GM23338 (cell line): ENCODE results near the gene UBE2E2. TPM values are rescaled to one million over a fixed set of nuclear protein-coding genes. Genes with fewer than 3 reads are reported as not detected.

Experiments used
- ATAC-seq: fragments of 200-7000 bp; cut with Tn5 transposase; 3 replicates; pipeline ENCODE4 v1.9.1; 2020
- DNase-seq: peaks from one replicate; pipeline ENCODE4 v3.0.0-alpha.2; 2015; ENCODE audit warnings: low spot score
- H2AFZ ChIP-seq: fragments of 200-600 bp; sonication (generic); 2 replicates; pipeline ENCODE4 v1.8.0; 2016; ENCODE audit warnings: antibody characterized with exemption, mild to moderate bottlenecking, moderate library complexity
- H3F3A ChIP-seq: fragments of 200-600 bp; sonication (generic); replicated peaks from 2 replicates; pipeline ENCODE4 v1.8.0; 2017; ENCODE audit warnings: antibody characterized with exemption, mixed run types, low read depth
- H3K27ac ChIP-seq: fragments of 200-600 bp; sonication (generic); 2 replicates; pipeline ENCODE4 v1.6.1; 2016; ENCODE audit warnings: low read depth
- H3K27me3 ChIP-seq: fragments of 200-600 bp; sonication (generic); 2 replicates; pipeline ENCODE4 v1.8.0; 2016; ENCODE audit warnings: mild to moderate bottlenecking, mixed run types, moderate library complexity; ENCODE audit not compliant: insufficient read depth
- H3K36me3 ChIP-seq: fragments of 200-600 bp; sonication (generic); 2 replicates; pipeline ENCODE4 v1.8.0; 2016; ENCODE audit warnings: mild to moderate bottlenecking; ENCODE audit not compliant: insufficient read depth
- H3K4me1 ChIP-seq: fragments of 200-600 bp; sonication (generic); 2 replicates; pipeline ENCODE4 v1.8.0; 2016; ENCODE audit warnings: mild to moderate bottlenecking, moderate library complexity; ENCODE audit not compliant: insufficient read depth
- H3K4me2 ChIP-seq: fragments of 200-600 bp; sonication (generic); 2 replicates; pipeline ENCODE4 v1.7.1; 2017; ENCODE audit warnings: mixed run types
- H3K4me3 ChIP-seq: fragments of 200-600 bp; sonication (generic); 2 replicates; pipeline ENCODE4 v1.6.1; 2016; ENCODE audit warnings: mixed run types
- H3K79me2 ChIP-seq: fragments of 200-600 bp; sonication (generic); replicated peaks from 2 replicates; pipeline ENCODE4 v1.8.0; 2017; ENCODE audit warnings: mild to moderate bottlenecking; ENCODE audit not compliant: insufficient read depth
- H3K9me2 ChIP-seq: fragments of 200-600 bp; sonication (generic); 2 replicates; pipeline ENCODE4 v1.8.0; 2017; ENCODE audit not compliant: insufficient read depth
- H4K20me1 ChIP-seq: fragments of 200-600 bp; sonication (generic); replicated peaks from 2 replicates; pipeline ENCODE4 v1.8.0; 2017; ENCODE audit warnings: mild to moderate bottlenecking; ENCODE audit not compliant: insufficient read depth
- H3K27ac Mint-ChIP-seq: 2 replicates; pipeline ENCODE4 v1.8.0; 2020; ENCODE audit warnings: inconsistent platforms, mild to moderate bottlenecking, moderate library complexity, mixed read lengths
- H3K27me3 Mint-ChIP-seq: 3 replicates; pipeline ENCODE4 v1.8.0; 2022; ENCODE audit warnings: low read depth, mild to moderate bottlenecking, moderate library complexity, mixed read lengths, inconsistent platforms; ENCODE audit not compliant: insufficient read depth, poor library complexity
- H3K36me3 Mint-ChIP-seq: 3 replicates; pipeline ENCODE4 v1.8.0; 2021; ENCODE audit warnings: low read depth, mild to moderate bottlenecking, inconsistent platforms, moderate library complexity, mixed read lengths
- H3K4me1 Mint-ChIP-seq: 3 replicates; pipeline ENCODE4 v1.8.0; 2020; ENCODE audit warnings: mild to moderate bottlenecking, inconsistent platforms, mixed read lengths
- H3K4me3 Mint-ChIP-seq: 3 replicates; pipeline ENCODE4 v1.8.0; 2021; ENCODE audit warnings: moderate library complexity, mild to moderate bottlenecking, inconsistent platforms, mixed read lengths
- H3K9me3 Mint-ChIP-seq: 3 replicates; pipeline ENCODE4 v1.8.0; 2020; ENCODE audit warnings: moderate library complexity, mild to moderate bottlenecking, inconsistent platforms, mixed read lengths
- CREB1 ChIP-seq: fragments of 250-450 bp; sonication (Bioruptor Pico); IDR thresholded peaks from 2 replicates; pipeline ENCODE4 v1.5.0; 2020; ENCODE audit warnings: low read depth, mild to moderate bottlenecking, moderate library complexity
- ETS1 ChIP-seq: IDR thresholded peaks from 2 replicates; pipeline ENCODE4 v1.6.1; 2016; ENCODE audit warnings: antibody characterized with exemption
- JUNB ChIP-seq: IDR thresholded peaks from one replicate; pipeline ENCODE4 v1.6.1; 2016; ENCODE audit warnings: antibody characterized with exemption; ENCODE audit not compliant: unreplicated experiment
- NANOG ChIP-seq: IDR thresholded peaks from 2 replicates; pipeline ENCODE4 v1.6.1; 2016; ENCODE audit warnings: antibody characterized with exemption, borderline replicate concordance
- STAT1 ChIP-seq: IDR thresholded peaks from one replicate; pipeline ENCODE4 v1.6.1; 2016; ENCODE audit warnings: antibody characterized with exemption; ENCODE audit not compliant: unreplicated experiment
- ZNF114 ChIP-seq: fragments of 250-450 bp; sonication (Bioruptor Pico); IDR thresholded peaks from 2 replicates; pipeline ENCODE4 v1.5.0; 2020; ENCODE audit warnings: mild to moderate bottlenecking, moderate library complexity
- ZNF331 ChIP-seq: fragments of 250-450 bp; sonication (Bioruptor Pico); IDR thresholded peaks from 2 replicates; pipeline ENCODE4 v1.5.0; 2020; ENCODE audit warnings: low read depth, mild to moderate bottlenecking, moderate library complexity
- ZNF462 ChIP-seq: fragments of 250-450 bp; sonication (Bioruptor Pico); IDR thresholded peaks from 2 replicates; pipeline ENCODE4 v1.5.0; 2020; ENCODE audit warnings: mild to moderate bottlenecking, moderate library complexity
- polyA plus RNA-seq: library from polyadenylated mRNA; unstranded; fragments of >200 nt; fragmentation: Nextera tagmentation; extraction: Ambion mirVana; gene quantifications from 2 replicates; pipeline ENCODE4 v1.2.1, GENCODE V29; 2016
- total RNA-seq: library from RNA; depleted of rRNA; stranded (reverse); fragments of >200 nt; shearing (Covaris generic); gene quantifications from 2 replicates; pipeline ENCODE4 v1.2.3, GENCODE V29; 2014

UBE2E2 gene
- total and polyA plus RNA-seq, 2 experiments from 2014 or later = 86.9 to 169 TPM

GRCh38 chr3:23601091-23601822 is 398.1 kb downstream of the UBE2E2 start (continued):
- TF ChIP-seq NANOG = no peak
- no peak for TF ChIP-seq JUNB
- no peak for TF ChIP-seq ZNF462 (CRISPR knock-in tag)
- TF ChIP-seq ETS1 = no peak
- TF ChIP-seq ZNF114 (CRISPR knock-in tag) = no peak
- TF ChIP-seq CREB1 = no peak

GRCh38 chr3:23602971-23603370 is 399.8 kb downstream of the UBE2E2 start:
- no peaks in the 10 kb centered on the region for H3K9me3 Mint-ChIP-seq
- H4K20me1 ChIP-seq = no peaks in the 10 kb centered on the region; the same call in 1 of the 2 replicates
- H3K27ac Mint-ChIP-seq = no peak overlapping the region
- peaks cover 37% of the 10 kb centered on the region for H3K4me1 ChIP-seq
- no peak for TF ChIP-seq ZNF331 (CRISPR knock-in tag)
- no peak for TF ChIP-seq STAT1
- no peaks in the 10 kb centered on the region for H3F3A ChIP-seq
- ATAC-seq = peak; percentile 80
- H3K9me2 ChIP-seq = no peaks in the 10 kb centered on the region
- H3K4me3 ChIP-seq = no peak overlapping the region
- peaks cover 27% of the 10 kb centered on the region for H3K4me1 Mint-ChIP-seq
- no peaks in the 10 kb centered on the region for H3K27me3 ChIP-seq
- H3K79me2 ChIP-seq = no peaks in the 10 kb centered on the region
- H3K27ac ChIP-seq = no peak overlapping the region
- peaks cover 2% of the 10 kb centered on the region for H3K27me3 Mint-ChIP-seq
- peak; percentile 67 for DNase-seq
- no peak overlapping the region for H2AFZ ChIP-seq
- no peaks in the 10 kb centered on the region for H3K36me3 ChIP-seq
- no peak overlapping the region for H3K4me3 Mint-ChIP-seq
- H3K36me3 Mint-ChIP-seq = no peaks in the 10 kb centered on the region
- H3K4me2 ChIP-seq = 0 out of 2 replicates have a peak overlapping the region, but pooled peaks have one; percentile 17
